Smooth muscle cell (in vitro differentiated cells): Measurements from ENCODE around the gene PDPN. TPM values are rescaled to one million over a fixed set of nuclear protein-coding genes. Genes with fewer than 3 reads are reported as not detected.

Source experiments
- DNase-seq: peaks from one replicate; lab custom pipeline; 2025; ENCODE audit not compliant: unreplicated experiment; lab: John Stamatoyannopoulos, UW
- H2AFZ ChIP-seq: fragments of 200-600 bp; sonication (generic); 2 replicates; pipeline ENCODE4 v1.6.0; 2016; ENCODE audit warnings: antibody characterized with exemption, low read depth, mild to moderate bottlenecking
- H3F3A ChIP-seq: fragments of 200-600 bp; sonication (generic); 2 replicates; pipeline ENCODE4 v1.6.0; 2017; ENCODE audit warnings: antibody characterized with exemption, low read depth
- H3K27ac ChIP-seq: fragments of 200-600 bp; sonication (generic); 2 replicates; pipeline ENCODE4 v1.5.1; 2016; ENCODE audit warnings: low read depth, mild to moderate bottlenecking
- H3K27me3 ChIP-seq: fragments of 200-600 bp; sonication (generic); 2 replicates; pipeline ENCODE4 v1.6.1; 2016; ENCODE audit warnings: low read depth, mild to moderate bottlenecking
- H3K36me3 ChIP-seq: fragments of 200-600 bp; sonication (generic); 2 replicates; pipeline ENCODE4 v1.5.1; 2016; ENCODE audit warnings: low read depth
- H3K4me1 ChIP-seq: fragments of 200-600 bp; sonication (generic); 2 replicates; pipeline ENCODE4 v1.5.1; 2016; ENCODE audit warnings: low read depth
- H3K4me2 ChIP-seq: fragments of 200-600 bp; sonication (generic); 2 replicates; pipeline ENCODE4 v1.6.0; 2016; ENCODE audit warnings: mild to moderate bottlenecking
- H3K4me3 ChIP-seq: fragments of 200-600 bp; sonication (generic); 2 replicates; pipeline ENCODE4 v1.5.1; 2016; ENCODE audit warnings: mild to moderate bottlenecking
- H3K79me2 ChIP-seq: fragments of 200-600 bp; sonication (generic); 2 replicates; pipeline ENCODE4 v1.6.0; 2016; ENCODE audit warnings: low read depth, mild to moderate bottlenecking
- H3K9ac ChIP-seq: fragments of 200-600 bp; sonication (generic); 2 replicates; pipeline ENCODE4 v1.6.0; 2016; ENCODE audit warnings: low read depth
- H3K9me3 ChIP-seq: fragments of 200-600 bp; sonication (generic); replicated peaks from 2 replicates; pipeline ENCODE4 v1.5.1; 2016; ENCODE audit warnings: low read depth
- H4K20me1 ChIP-seq: fragments of 200-600 bp; sonication (generic); 2 replicates; pipeline ENCODE4 v1.6.0; 2016; ENCODE audit warnings: low read depth
- WGBS: methylation state at CpG from one replicate; pipeline ENCODE4 v1.1.7; 2016; ENCODE audit warnings: low lambda C conversion rate; 5-methylcytosine and 5-hydroxymethylcytosine counted together
- polyA plus RNA-seq: library from polyadenylated mRNA; unstranded; fragments of >200 nt; fragmentation: Nextera tagmentation; extraction: Ambion mirVana; gene quantifications from 2 replicates; pipeline ENCODE4 v1.2.1, GENCODE V29; 2016
- total RNA-seq: library from RNA; depleted of rRNA; stranded (reverse); fragments of >200 nt; gene quantifications from 2 replicates; pipeline ENCODE4 v1.2.3, GENCODE V29; 2014
- TF ChIP-seq, protein P1 (sequence below): fragments of 200-600 bp; sonication (generic); IDR thresholded peaks from 2 replicates; pipeline ENCODE4 v1.5.1; 2017; ENCODE audit warnings: borderline replicate concordance, mild to moderate bottlenecking, antibody characterized with exemption; ENCODE audit not compliant: insufficient read depth, poor library complexity, severe bottlenecking

Gene PDPN
- total and polyA plus RNA-seq, 2 experiments from 2014 or later: 414 to 459 TPM

DNA sequence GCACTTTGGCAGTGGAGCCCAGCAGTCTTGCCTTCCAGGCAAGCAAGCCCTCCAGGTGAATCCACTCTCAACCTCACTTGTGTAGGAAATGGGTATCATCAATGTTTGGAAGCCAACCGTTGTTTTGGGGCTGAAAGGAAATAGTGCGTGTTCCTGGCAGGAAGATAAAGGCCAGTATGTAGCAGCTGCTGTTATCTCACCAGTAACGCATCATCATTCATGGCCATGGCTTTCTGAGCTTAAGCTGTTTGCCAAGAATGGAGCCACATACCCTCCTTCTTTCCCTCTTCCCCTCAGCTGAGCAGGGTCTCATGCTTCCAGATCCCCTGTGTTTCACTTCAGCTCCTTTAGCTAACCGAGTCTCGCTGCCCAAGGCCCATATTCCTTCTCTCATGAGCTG, 2.2 kb upstream of the PDPN start:
- H2AFZ ChIP-seq: no peak overlapping the region
- peaks cover 33% of the 10 kb centered on the region for H3K4me1 ChIP-seq
- H3K4me3 ChIP-seq: no peak overlapping the region
- no peak overlapping the region for H3K27ac ChIP-seq
- H3K9me3 ChIP-seq: no peaks in the 10 kb centered on the region
- no peak for DNase-seq
- H4K20me1 ChIP-seq: peaks cover 14% of the 10 kb centered on the region
- no peaks in the 10 kb centered on the region for H3K36me3 ChIP-seq
- 47% methylated on average over 5 of the region's 5 CpGs for WGBS
- H3F3A ChIP-seq: peaks cover 4% of the 10 kb centered on the region
- H3K4me2 ChIP-seq: no peak overlapping the region
- peaks cover 31% of the 10 kb centered on the region for H3K79me2 ChIP-seq
- no peaks in the 10 kb centered on the region for H3K27me3 ChIP-seq
- TF ChIP-seq, protein P1, sequence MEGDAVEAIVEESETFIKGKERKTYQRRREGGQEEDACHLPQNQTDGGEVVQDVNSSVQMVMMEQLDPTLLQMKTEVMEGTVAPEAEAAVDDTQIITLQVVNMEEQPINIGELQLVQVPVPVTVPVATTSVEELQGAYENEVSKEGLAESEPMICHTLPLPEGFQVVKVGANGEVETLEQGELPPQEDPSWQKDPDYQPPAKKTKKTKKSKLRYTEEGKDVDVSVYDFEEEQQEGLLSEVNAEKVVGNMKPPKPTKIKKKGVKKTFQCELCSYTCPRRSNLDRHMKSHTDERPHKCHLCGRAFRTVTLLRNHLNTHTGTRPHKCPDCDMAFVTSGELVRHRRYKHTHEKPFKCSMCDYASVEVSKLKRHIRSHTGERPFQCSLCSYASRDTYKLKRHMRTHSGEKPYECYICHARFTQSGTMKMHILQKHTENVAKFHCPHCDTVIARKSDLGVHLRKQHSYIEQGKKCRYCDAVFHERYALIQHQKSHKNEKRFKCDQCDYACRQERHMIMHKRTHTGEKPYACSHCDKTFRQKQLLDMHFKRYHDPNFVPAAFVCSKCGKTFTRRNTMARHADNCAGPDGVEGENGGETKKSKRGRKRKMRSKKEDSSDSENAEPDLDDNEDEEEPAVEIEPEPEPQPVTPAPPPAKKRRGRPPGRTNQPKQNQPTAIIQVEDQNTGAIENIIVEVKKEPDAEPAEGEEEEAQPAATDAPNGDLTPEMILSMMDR: no peak
- H3K9ac ChIP-seq: no peak overlapping the region

DNA sequence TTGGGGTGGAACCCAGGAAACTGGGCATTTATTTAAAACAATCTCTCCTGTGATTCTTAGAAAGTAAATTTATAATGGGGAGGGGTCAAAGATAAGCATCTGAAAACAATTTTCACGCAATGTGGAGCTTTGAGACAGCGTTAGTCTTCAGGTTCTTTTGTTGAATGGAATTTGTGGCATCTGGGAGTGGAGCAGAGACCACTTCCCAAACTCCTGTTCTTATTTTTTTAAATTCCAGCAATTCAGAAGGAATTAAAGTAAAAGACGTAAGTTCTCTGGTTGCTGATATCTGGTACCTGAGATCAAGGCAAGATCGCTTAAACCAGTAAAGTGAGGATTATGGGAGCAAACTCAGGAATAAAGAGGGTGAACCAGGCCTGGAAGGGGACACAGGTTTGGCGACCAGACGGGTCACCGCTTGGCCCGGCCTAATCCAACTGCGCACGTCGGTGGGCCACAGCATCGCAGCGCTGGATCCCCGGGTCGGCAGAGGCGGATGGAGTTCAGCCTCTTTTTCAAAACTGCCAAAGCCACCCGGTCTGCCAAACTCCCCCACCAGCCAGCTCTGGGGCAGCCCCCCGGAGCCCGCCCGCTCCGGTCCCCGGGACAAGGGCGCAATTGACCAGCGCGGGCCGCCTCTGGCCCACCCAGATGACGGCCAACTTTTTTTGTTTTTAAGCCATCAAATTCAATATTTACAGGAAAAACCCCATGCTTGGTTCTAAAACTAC, 754 bp upstream of the PDPN start:
- TF ChIP-seq, protein P1: no peak
- H3K27ac ChIP-seq: peak overlapping the region; percentile 94
- no peaks in the 10 kb centered on the region for H3K9me3 ChIP-seq
- H3K36me3 ChIP-seq: no peaks in the 10 kb centered on the region
- H3K4me3 ChIP-seq: peak overlapping the region; percentile 70
- WGBS: 38% methylated on average over 27 of the region's 27 CpGs
- peak overlapping the region; percentile 84 for H3K4me2 ChIP-seq
- H2AFZ ChIP-seq: no peak overlapping the region
- peaks cover 29% of the 10 kb centered on the region for H4K20me1 ChIP-seq
- H3K9ac ChIP-seq: no peak overlapping the region
- no peak for DNase-seq
- H3K79me2 ChIP-seq: peaks cover 45% of the 10 kb centered on the region
- H3K27me3 ChIP-seq: no peaks in the 10 kb centered on the region
- peaks cover 36% of the 10 kb centered on the region for H3K4me1 ChIP-seq
- H3F3A ChIP-seq: peaks cover 11% of the 10 kb centered on the region

DNA sequence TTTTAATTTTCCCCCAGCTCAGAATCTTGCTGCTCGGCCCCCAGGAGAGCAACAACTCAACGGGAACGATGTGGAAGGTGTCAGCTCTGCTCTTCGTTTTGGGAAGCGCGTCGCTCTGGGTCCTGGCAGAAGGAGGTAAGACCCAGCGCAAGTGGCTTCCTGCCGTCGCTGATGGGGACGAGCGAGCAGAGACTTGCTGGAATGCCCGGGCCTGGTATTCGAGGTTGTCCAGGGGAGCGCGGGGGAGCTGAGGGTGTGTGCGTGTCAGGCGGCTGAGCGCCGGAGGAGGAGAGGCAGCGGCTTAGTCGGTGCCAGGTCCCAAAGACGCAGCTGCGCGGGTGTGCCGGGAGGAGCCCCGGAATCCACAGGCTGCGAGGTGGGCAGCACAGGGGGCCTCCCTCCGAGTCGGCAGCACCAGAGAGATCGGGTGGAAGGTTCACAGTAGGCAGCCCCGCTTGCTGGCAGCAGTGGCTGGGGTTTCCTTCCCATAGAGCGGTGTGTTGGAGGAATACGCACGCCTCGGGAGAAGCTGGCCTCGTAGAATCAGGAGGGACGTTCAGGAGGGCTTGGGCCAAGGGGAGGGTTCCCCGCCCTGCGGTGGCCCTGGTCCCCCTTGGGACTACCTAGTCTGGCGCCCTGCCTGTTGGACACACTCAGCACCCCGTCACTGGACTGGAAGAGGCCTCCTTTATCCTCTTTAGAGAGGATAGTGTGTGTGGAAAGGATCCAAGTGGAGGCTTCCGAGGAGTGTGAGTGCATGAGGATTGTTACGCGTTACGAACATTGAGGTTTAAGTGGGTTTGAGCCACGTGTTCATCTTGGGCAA, 547 bp downstream of the PDPN start:
- peak overlapping the region; percentile 70 for H3K4me3 ChIP-seq
- WGBS: 4% methylated on average over 47 of the region's 47 CpGs
- TF ChIP-seq, protein P1: no peak
- H3K36me3 ChIP-seq: no peaks in the 10 kb centered on the region
- peak overlapping the region; percentile 93 for H3K9ac ChIP-seq
- H3K27ac ChIP-seq: peak overlapping the region; percentile 94
- peaks cover 40% of the 10 kb centered on the region for H4K20me1 ChIP-seq
- DNase-seq: no peak
- peak overlapping the region; percentile 84 for H3K4me2 ChIP-seq
- peaks cover 32% of the 10 kb centered on the region for H3K4me1 ChIP-seq
- H3K79me2 ChIP-seq: peaks cover 58% of the 10 kb centered on the region
- H2AFZ ChIP-seq: peak overlapping the region; percentile 10
- no peaks in the 10 kb centered on the region for H3K27me3 ChIP-seq
- H3F3A ChIP-seq: peaks cover 17% of the 10 kb centered on the region
- no peaks in the 10 kb centered on the region for H3K9me3 ChIP-seq
